Left lung (tissue), 10 donors: ENCODE data around the gene PELI1. TPM values are rescaled to one million over a fixed set of nuclear protein-coding genes. Genes with fewer than 3 reads are reported as not detected.

Experiments used
- ATAC-seq: fragments of 200-7000 bp; cut with Tn5 transposase; one replicate; pipeline ENCODE4 v1.9.1; 2020; ENCODE audit warnings: moderate library complexity
- DNase-seq, 4 donors: peaks; one replicate each; pipeline ENCODE4 v3.0.0-alpha.2; 2013 to 2020
- H3K27ac ChIP-seq, 2 donors: fragments of 200-600 bp; sonication (generic) in 1 of 2; one replicate each; pipeline versions ENCODE4 v1.5.0 to v1.8.0; 2020 to 2021
- H3K27me3 ChIP-seq, 2 donors: fragments of 200-600 bp; sonication (generic) in 1 of 2; one replicate each; pipeline versions ENCODE4 v1.5.0 to v1.8.0; 2020 to 2021
- H3K36me3 ChIP-seq, 2 donors: fragments of 200-600 bp; sonication (generic) in 1 of 2; one replicate each; pipeline versions ENCODE4 v1.5.0 to v1.8.0; 2020 to 2021
- H3K4me1 ChIP-seq, 2 donors: fragments of 200-600 bp; one replicate each; pipeline ENCODE4 v1.8.0; 2021
- H3K4me3 ChIP-seq, 2 donors: fragments of 200-600 bp; sonication (generic) in 1 of 2; one replicate each; pipeline versions ENCODE4 v1.5.0 to v1.8.0; 2020 to 2021; ENCODE audit warnings: mild to moderate bottlenecking in 1 of 2
- H3K9me3 ChIP-seq, 2 donors: fragments of 200-600 bp; sonication (generic) in 1 of 2; one replicate each; pipeline versions ENCODE4 v1.5.0 to v1.8.0; 2020 to 2021
- intact Hi-C, 2 donors: fragments of 100-400 bp; cut with DNase I; formaldehyde crosslinking; loops; one replicate each; pipeline versions ENCODE4 v1.11.2 to v1.14.2; 2022
- polyA plus RNA-seq, 6 donors: library from polyadenylated mRNA; unstranded; fragments of 120-200 nt; gene quantifications; one replicate each; pipeline ENCODE4 v1.2.1, GENCODE V29; 2013; ENCODE audit not compliant: insufficient read length in 6 of 6
- total RNA-seq, 2 donors: library from RNA; stranded (reverse); fragmentation: NEBNext Ultra II Directional; extraction: Animal tissue kit (Norgen Biotek cat#: 25700); gene quantifications; one replicate each; pipeline ENCODE4 v1.2.1, GENCODE V29; 2021
- TF ChIP-seq, protein P1 (sequence below), 2 donors: fragments of 200-600 bp; sonication (generic) in 1 of 2; IDR thresholded peaks; one replicate each; pipeline versions ENCODE4 v1.5.0 to v1.8.0; 2021; ENCODE audit warnings: antibody characterized with exemption in 2 of 2
- donor health status: DM: no; HTN: yes; CAD: no.
- donor health status: DM: no; HTN: no; CAD: no.

PELI1 gene
- total and polyA plus RNA-seq, 8 donors = 32.0 to 41.3 (median 34.6) TPM

DNA sequence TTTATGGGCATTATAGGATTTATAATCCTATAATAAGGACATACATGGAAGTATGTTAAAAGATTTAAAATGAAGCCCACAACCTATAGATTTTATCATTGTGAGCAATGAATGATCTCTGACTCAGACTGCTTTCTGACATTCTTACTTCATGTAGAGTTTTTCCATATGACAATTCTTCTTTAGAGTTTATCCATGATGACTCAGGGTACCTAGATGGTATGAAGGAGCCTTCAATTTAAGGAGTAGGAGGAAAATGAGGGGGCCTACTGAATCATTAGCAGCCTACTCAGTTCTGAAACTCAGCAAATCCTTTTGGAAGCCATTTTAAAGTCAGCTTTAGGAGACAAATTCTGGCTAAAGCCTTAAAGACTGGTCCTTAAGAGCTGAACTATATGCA lies 10.4 kb downstream of the PELI1 start:
- H3K4me1 ChIP-seq = peaks cover 11 to 73% of the 10 kb centered on the region in 2 donors
- intact Hi-C loops = no loop called here
- no peaks in the 10 kb centered on the region for H3K9me3 ChIP-seq

DNA sequence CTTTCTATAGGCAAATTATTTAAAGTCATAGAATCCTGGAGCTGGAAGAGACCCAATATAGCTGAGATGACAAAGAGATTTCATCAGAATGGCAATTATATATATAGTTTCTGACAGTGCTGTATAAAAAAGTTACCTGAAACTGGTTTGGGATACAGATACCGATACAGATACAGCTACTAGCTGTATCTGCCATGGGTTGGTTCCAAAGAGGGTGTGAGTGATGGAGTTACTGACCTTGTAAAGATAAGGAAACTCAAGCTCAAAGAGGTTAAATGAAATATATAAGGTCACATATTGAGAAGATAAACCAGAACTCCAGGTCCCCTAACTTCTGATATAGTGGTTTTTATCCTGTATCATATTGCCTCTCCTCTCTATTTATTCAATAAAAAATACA lies 10.9 kb downstream of the PELI1 start:
- TF ChIP-seq, protein P1, sequence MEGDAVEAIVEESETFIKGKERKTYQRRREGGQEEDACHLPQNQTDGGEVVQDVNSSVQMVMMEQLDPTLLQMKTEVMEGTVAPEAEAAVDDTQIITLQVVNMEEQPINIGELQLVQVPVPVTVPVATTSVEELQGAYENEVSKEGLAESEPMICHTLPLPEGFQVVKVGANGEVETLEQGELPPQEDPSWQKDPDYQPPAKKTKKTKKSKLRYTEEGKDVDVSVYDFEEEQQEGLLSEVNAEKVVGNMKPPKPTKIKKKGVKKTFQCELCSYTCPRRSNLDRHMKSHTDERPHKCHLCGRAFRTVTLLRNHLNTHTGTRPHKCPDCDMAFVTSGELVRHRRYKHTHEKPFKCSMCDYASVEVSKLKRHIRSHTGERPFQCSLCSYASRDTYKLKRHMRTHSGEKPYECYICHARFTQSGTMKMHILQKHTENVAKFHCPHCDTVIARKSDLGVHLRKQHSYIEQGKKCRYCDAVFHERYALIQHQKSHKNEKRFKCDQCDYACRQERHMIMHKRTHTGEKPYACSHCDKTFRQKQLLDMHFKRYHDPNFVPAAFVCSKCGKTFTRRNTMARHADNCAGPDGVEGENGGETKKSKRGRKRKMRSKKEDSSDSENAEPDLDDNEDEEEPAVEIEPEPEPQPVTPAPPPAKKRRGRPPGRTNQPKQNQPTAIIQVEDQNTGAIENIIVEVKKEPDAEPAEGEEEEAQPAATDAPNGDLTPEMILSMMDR (IDR thresholded peaks at IDR 0.05) = no peak
- intact Hi-C loops = no loop called here
- no peaks in the 10 kb centered on the region for H3K9me3 ChIP-seq
- H3K27me3 ChIP-seq = no peaks in the 10 kb centered on the region
- ATAC-seq (no peak), DNase-seq (no peak)
- H3K4me3 ChIP-seq = no peak overlapping the region
- H3K4me1 ChIP-seq = peaks cover 11 to 71% of the 10 kb centered on the region in 2 donors
- no peaks in the 10 kb centered on the region for H3K36me3 ChIP-seq
- no peak overlapping the region for H3K27ac ChIP-seq

More for the DNA sequence above, 10.4 kb downstream of the PELI1 start:
- DNase-seq (no peak), ATAC-seq (no peak)
- TF ChIP-seq, protein P1 (IDR thresholded peaks at IDR 0.05) = no peak
- peak overlapping the region in 1 of 2 donors; percentile 10 for H3K27ac ChIP-seq
- no peak overlapping the region for H3K4me3 ChIP-seq
- H3K27me3 ChIP-seq = no peaks in the 10 kb centered on the region
- no peaks in the 10 kb centered on the region for H3K36me3 ChIP-seq

DNA sequence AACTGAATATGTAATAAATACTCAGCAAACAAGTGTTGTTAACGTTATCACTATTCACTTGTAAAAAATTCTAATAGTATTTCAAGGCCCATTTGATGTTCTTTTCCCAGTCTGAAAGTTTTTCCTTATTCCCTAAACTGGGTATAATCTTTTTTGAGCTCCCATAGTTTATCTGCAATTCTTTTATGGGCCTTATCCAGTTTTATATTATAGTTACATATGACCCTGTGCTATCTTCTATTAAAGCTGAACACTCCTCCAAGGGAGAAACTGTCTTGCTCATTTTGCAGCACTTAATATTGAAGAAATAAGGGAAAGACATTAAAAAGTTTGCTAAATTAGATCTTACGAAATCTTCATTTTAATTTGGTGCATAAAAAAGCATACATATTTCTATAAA lies 13.9 kb downstream of the PELI1 start:
- Histone ChIP-seq H3K27ac (no peak overlapping the region), H3K36me3 (no peaks in the 10 kb centered on the region), H3K4me3 (no peak overlapping the region), H3K9me3 (no peaks in the 10 kb centered on the region), H3K4me1 (peaks cover 5 to 46% of the 10 kb centered on the region in 2 donors), H3K27me3 (no peaks in the 10 kb centered on the region)
- DNase-seq = no peak
- intact Hi-C loops = no loop called here
- no peak for ATAC-seq
- TF ChIP-seq, protein P1 (IDR thresholded peaks at IDR 0.05) = no peak

DNA sequence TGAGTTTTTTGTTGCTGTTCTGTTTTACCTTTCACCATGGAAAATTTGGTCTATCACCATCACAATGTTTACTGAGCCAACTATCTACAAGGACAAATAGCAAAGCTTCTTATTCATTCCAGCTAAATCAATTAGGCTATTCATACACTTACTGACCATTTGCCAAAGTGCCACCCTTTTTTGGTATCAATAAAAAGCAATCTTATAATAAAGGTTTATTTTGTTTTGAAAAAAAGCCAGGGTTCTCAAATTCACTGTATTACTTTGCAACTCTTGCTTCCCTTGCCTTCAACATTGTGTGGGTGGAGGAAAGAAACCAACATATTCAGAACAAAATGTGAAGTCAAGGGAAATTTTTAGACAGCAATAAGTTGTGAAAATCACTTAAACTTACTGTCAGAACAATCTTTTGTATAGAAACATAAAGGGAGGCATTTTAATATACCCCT lies 15.3 kb downstream of the PELI1 start:
- peaks cover 5 to 33% of the 10 kb centered on the region in 2 donors for H3K4me1 ChIP-seq
- H3K4me3 ChIP-seq = no peak overlapping the region
- H3K27me3 ChIP-seq = no peaks in the 10 kb centered on the region
- H3K27ac ChIP-seq = no peak overlapping the region
- H3K9me3 ChIP-seq = no peaks in the 10 kb centered on the region
- no peaks in the 10 kb centered on the region for H3K36me3 ChIP-seq
- no peak for DNase-seq
- intact Hi-C loops = no loop called here
- TF ChIP-seq, protein P1 (IDR thresholded peaks at IDR 0.05) = no peak
- ATAC-seq = no peak

DNA sequence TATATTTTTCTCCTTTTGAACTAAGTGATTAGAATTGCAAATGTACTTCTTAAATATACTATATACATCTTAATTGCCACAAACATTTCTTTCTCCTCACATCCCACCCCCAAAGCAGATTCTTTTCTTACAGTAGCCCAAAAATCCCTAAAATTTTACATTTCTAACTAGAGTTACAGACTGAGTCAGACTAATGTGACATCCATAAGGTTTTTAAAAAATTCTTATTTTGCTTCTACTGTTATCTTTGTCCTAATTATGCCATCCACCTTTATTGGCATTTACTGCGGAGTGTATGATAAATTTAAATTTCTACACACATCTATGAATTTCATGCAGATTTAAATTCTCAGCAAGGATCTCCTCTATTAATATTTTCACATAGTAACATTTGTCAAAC lies 15.8 kb downstream of the PELI1 start:
- H3K9me3 ChIP-seq = no peaks in the 10 kb centered on the region
- H3K4me3 ChIP-seq = no peak overlapping the region
- TF ChIP-seq, protein P1 (IDR thresholded peaks at IDR 0.05) = no peak
- DNase-seq (no peak), ATAC-seq (no peak)
- H3K27ac ChIP-seq = no peak overlapping the region
- no peaks in the 10 kb centered on the region for H3K27me3 ChIP-seq
- peaks cover 5 to 27% of the 10 kb centered on the region in 2 donors for H3K4me1 ChIP-seq
- intact Hi-C loops = no loop called here
- no peaks in the 10 kb centered on the region for H3K36me3 ChIP-seq
